ENCODE results near the gene USP46.

Gene USP46

GRCh38 chr4:52574036-52574435, 85.1 kb downstream of the USP46 start:
- no peak for DNase-seq

GRCh38 chr4:52573551-52573950, 85.5 kb downstream of the USP46 start:
- no peak for DNase-seq

DNA sequence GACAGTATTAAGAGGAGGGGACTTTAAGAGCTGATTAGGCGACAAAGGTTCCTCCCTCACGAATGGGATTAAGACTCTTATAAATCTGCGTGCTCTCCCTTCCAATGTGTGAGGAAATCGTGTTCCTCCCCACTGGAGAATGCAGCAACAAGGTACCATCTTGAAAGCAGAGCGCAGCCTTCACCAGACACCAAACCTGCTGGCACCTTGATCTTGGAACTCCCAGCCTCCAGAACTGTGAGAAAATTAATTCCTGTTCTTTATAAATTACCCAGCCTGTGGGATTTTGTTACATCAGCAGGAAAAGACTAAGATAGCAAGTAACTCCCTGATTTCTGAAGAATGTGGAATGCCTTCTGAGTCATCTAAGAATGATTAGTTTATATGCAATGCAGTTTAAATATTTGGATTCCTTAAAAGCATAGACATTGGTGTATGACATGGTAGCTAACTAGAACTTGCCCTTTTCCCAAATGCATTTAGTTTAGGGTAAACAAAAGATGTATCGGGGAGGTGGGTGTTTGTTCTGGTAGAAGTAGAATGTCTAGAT, 86.1 kb downstream of the USP46 start:
- DNase-seq = no peak

DNA sequence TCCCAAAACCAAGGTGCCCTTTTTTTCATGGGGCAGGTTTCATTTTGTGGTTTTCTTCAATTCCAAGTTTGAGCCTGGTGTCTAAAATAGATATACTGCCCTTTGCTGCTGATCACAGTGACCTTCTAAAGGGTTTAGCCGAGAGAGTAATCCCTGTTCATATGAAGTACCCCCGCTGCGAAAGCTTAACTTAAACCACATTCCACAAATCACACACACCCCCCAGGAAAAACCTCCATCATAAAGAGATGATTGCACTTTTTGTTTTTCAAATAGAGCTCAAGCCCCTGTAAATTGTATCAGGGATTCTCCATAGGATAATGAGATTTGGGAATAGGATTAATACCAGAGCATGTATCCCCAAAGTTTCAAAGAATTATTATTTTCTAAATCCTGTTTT, 90.8 kb downstream of the USP46 start:
- no peak for DNase-seq

- no peak for DNase-seq
Observed at GRCh38 chr4:52566136-52567031, 92.7 kb downstream of the USP46 start.

- peak in 29 of 56 donors; percentile 0 to 77 (median 29) for DNase-seq
Observed at GRCh38 chr4:52560844-52561280, 98.2 kb downstream of the USP46 start.

- no peak for DNase-seq
Observed at GRCh38 chr4:52555356-52555716, 103.8 kb downstream of the USP46 start.

DNA sequence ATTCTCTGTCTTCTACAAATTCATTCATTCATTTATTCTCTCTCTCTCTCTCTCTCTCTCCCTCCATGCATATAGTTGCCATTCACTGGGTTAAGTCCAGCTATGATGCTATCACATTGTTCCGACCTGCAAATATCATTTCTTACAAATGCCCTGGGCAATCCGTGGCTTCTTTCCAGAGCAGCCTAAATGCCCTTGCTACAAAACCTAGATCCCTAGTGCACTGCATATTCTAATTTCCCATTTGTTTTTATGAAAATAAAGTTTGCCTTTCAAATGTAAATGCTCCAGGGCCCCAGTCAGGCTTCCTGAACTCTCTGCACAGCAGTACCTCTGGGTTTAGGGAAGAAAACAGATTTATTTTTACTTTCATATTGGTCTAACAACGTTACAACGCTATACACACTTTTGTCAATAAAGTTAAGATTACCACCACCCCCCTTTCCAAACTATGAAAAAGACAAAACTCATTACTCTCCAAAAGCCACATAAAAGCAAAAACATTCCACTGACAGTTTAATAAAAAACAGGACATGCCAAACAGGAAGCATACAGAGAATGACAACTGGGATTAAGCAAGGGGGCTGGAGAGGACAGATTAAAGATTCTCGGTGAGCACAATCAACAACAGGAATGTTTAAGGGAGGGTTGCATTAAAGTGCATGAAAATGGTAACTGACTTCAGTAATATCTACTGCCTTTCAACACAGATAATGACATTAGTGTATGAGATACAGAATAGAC, 104.3 kb downstream of the USP46 start:
- DNase-seq = no peak

DNA sequence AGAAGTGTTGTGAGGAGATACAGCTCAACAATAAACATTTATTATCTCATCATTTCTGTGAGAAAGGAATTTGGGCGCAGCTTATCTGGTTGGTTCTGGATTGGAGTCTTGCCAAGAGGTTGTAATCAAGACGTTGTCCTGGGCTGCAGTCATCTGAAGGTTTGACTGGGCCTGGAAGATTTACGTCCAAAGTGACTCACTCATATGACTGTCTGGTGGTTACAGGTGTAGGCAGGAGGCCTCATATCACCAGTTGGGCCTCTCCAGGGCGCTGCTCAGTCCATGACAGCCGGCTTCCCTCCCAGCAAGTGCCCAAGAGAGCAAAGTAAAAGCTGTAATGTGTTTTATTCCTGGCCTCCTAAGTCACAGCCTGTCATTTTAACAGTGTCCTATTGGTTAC, 106.3 kb downstream of the USP46 start:
- no peak for DNase-seq

DNA sequence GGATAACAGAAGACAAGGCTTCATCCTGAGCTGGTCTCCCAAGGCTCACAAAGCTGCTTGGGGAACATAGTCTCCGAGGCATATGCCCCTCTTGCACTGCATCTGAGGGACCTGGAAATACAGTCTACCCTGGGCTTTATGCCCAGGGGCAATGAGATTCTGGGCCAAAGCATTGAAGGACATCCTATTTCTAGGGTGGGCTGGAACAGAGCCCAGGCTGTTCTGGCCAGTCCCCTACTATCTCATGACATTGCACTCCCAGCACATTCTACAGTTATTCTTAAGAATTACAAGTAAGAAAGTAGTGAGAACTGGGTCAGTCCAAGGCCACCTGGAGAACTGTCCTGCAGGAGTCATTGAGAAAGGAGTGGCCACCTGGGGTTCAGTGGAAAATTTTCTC, 107.6 kb downstream of the USP46 start:
- peak in 16 of 56 donors; percentile 1 to 53 (median 8) for DNase-seq

DNA sequence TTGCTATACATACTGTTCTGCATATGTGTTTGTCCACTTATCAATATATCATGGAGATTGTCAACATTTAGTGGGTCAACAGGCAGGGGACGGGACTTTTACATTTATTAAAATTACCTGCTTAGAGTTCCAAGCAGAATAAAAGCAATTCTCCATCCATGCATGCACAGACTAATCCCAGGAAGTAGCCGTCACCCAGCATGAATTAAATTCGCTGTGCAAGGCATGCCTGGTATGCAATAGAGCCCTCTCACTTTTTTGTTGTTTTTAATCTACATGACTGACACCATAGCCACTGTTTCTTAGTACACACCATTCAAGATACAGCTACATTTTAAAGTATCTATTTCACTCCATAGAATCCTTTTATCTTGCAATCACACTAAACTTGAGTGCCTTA, 108.9 kb downstream of the USP46 start:
- DNase-seq = no peak

DNA sequence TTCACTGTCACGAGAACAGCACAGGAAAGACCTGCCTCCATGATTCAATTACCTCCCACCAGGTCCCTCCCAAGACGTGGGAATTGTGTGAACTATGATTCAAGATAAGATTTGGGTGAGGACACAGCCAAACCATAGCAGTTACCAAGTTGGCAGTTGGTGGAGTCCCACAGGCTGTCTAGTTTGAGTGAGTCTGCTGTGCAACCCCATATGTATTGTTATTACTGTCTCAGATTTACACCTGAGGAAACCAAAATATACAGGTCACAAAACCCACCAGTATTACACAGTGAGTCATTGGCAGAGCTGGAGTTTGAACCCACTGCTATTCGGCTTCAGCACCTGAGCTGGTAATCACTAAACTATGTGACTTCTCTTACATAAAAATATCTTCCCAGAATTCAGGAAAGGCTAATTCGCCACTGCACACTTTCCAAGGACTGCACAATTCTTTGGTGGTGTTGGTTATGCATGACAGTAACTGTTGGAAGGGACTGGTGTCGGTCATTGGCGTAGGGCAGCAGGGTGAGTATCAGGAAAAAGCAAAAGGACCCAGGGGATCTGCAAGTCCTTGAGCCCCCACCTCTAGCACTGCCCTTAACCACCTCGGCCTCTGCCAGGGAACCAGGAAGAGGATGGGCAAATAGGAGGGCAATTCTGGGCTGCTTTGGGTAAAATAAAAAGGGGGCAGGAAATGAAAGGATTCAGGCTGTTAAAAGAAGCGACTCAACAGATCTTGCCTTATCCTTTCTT, 110.1 kb downstream of the USP46 start:
- no peak for DNase-seq

- DNase-seq = no peak
Observed at GRCh38 chr4:52546449-52546848, 112.7 kb downstream of the USP46 start.

DNA sequence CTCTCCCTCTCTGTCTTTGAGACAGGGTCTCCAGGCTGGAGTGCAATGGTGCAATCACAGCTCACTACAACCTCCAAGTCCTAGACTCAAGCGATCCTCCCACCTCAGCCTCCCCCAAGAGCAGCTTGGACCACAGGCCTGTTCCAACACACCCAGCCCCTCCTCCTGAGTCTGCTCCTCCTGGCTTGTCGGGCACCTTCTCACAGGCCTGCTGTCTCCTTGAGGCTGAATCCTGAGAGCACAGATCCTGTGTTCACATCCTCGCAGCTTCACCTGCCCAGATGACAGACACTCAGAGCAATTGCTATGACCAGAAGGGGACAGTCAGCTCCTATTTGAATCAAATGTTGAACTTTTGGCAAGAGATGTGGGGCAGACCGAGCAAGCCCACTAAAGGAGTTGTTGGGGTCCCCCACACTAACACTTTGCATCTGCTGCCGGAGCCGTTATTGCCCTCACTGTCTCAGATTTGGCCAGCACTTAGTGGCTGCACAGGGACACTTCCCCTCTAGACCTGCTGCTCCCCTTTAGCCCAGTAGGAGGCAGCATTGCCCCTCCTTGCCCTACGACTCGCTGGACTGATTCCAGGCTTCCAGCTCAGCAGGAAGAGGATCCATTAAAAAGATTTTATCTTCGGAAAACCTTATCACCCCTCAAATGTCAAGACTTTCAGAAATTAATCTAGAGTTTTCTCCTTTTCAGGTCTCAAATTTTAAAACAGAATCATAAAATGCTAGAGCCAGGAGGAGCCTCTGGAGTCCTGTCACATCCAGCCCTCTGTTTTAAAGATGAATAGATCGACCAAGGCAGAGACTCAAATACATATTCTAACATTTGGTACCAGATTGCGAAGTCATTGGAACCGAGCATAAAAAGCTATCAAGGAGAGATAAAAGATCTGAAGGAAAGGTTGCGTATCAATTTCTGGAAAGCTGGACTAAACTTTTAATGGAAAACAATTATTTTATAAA, 113.7 kb downstream of the USP46 start:
- peak in 48 of 56 donors; percentile 2 to 78 (median 25) for DNase-seq
